Measurements from ENCODE around the gene HSP90AA1. TPM values are rescaled to one million over a fixed set of nuclear protein-coding genes. Genes with fewer than 3 reads are reported as not detected.
A peak's percentile ranks its signal among the peaks of the same experiment; 100 is the strongest.
"Not testable (repeated sequence)": the region's sequence is repeated elsewhere in the genome, so short reads cannot be mapped to it uniquely, and the experiment has no call there.

The HSP90AA1 gene
- total RNA-seq, 4 donors from 2014 or later, result 227 to 609 (median 488) TPM

- no peak for TF ChIP-seq CTCF (IDR thresholded peaks at IDR 0.05 in 4 of 5, conservative IDR thresholded peaks at IDR 0.05 in 1 of 5)
- no peak for TF ChIP-seq POLR2A (IDR thresholded peaks at IDR 0.05)
- Histone ChIP-seq H3K4me3 (peak overlapping the region; percentile 72 to 93 (median 88)), H3K36me3 (peaks cover 6 to 54% of the 10 kb centered on the region in 2 donors), H3K27ac (peak overlapping the region; percentile 96 to 99 (median 99)), H3K4me1 (peaks cover 26 to 48% of the 10 kb centered on the region in 2 donors), H3K27me3 (no peaks in the 10 kb centered on the region), H3K9me3 (no peaks in the 10 kb centered on the region)
- no peak for DNase-seq
- in situ Hi-C loops (cut with MboI; ENCODE audit: low sequenced_read_pairs in 4 of 4) (loop anchor here in 1 of 4 donors (25.0 kb wide), 1 partner anchor 373 kb away; no protein-coding TSS in a partner anchor), intact Hi-C loops (cut with DNase I; ENCODE audit: low total_unique reads) (no loop called here)
- ATAC-seq, result no peak
Measured at GRCh38 chr14:102085488-102085887, 1.4 kb downstream of the HSP90AA1 start.

GRCh38 chr14:102084931-102085330 lies 1.9 kb downstream of the HSP90AA1 start:
- no peak for ATAC-seq
- H3K9me3 ChIP-seq, result no peaks in the 10 kb centered on the region
- no peaks in the 10 kb centered on the region for H3K27me3 ChIP-seq
- peak overlapping the region in 3 of 4 donors; percentile 96 to 99 (median 99) for H3K27ac ChIP-seq
- H3K4me3 ChIP-seq, result peak overlapping the region in 2 of 4 donors; percentile 31 to 72
- intact Hi-C loops (cut with DNase I; ENCODE audit: low total_unique reads), result no loop called here
- H3K36me3 ChIP-seq, result peaks cover 6 to 59% of the 10 kb centered on the region in 2 donors
- no peak for TF ChIP-seq CTCF (IDR thresholded peaks at IDR 0.05 in 4 of 5, conservative IDR thresholded peaks at IDR 0.05 in 1 of 5)
- no peak for TF ChIP-seq POLR2A (IDR thresholded peaks at IDR 0.05)
- H3K4me1 ChIP-seq, result peaks cover 26 to 48% of the 10 kb centered on the region in 2 donors
- no peak for DNase-seq
- in situ Hi-C loops (cut with MboI; ENCODE audit: low sequenced_read_pairs in 4 of 4), result loop anchor here in 1 of 4 donors (25.0 kb wide), 1 partner anchor 373 kb away; no protein-coding TSS in a partner anchor

GRCh38 chr14:102084522-102084921 lies 2.3 kb downstream of the HSP90AA1 start:
- H3K9me3 ChIP-seq; DNase-seq; H3K4me3 ChIP-seq; ATAC-seq; H3K27me3 ChIP-seq; intact Hi-C loops (cut with DNase I; ENCODE audit: low total_unique reads): not testable (repeated sequence)
- peaks cover 6 to 63% of the 10 kb centered on the region in 2 donors for H3K36me3 ChIP-seq
- H3K4me1 ChIP-seq, result peaks cover 26 to 48% of the 10 kb centered on the region in 2 donors
- in situ Hi-C loops (cut with MboI; ENCODE audit: low sequenced_read_pairs in 4 of 4), result loop anchor here in 1 of 4 donors (25.0 kb wide), 1 partner anchor 372 kb away; no protein-coding TSS in a partner anchor
- H3K27ac ChIP-seq, result peak overlapping the region in 1 of 4 donors; percentile 99

- Histone ChIP-seq H3K27ac (no peak overlapping the region), H3K4me1 (peaks cover 22 to 43% of the 10 kb centered on the region in 2 donors), H3K4me3 (no peak overlapping the region), H3K9me3 (no peaks in the 10 kb centered on the region), H3K27me3 (no peaks in the 10 kb centered on the region), H3K36me3 (peaks cover 6 to 81% of the 10 kb centered on the region in 2 donors)
- TF ChIP-seq POLR2A (IDR thresholded peaks at IDR 0.05) (no peak), CTCF (IDR thresholded peaks at IDR 0.05 in 4 of 5, conservative IDR thresholded peaks at IDR 0.05 in 1 of 5) (no peak)
- DNase-seq, result no peak
- in situ Hi-C loops (cut with MboI; ENCODE audit: low sequenced_read_pairs in 4 of 4) (loop anchor here in 1 of 4 donors (25.0 kb wide), 1 partner anchor 369 kb away; no protein-coding TSS in a partner anchor), intact Hi-C loops (cut with DNase I; ENCODE audit: low total_unique reads) (no loop called here)
- no peak for ATAC-seq
Measured at GRCh38 chr14:102081231-102082080, 5.4 kb downstream of the HSP90AA1 start.

All from gastrocnemius medialis (tissue), 4 donors.